Measurements from ENCODE around the gene SSRP1.

DNA sequence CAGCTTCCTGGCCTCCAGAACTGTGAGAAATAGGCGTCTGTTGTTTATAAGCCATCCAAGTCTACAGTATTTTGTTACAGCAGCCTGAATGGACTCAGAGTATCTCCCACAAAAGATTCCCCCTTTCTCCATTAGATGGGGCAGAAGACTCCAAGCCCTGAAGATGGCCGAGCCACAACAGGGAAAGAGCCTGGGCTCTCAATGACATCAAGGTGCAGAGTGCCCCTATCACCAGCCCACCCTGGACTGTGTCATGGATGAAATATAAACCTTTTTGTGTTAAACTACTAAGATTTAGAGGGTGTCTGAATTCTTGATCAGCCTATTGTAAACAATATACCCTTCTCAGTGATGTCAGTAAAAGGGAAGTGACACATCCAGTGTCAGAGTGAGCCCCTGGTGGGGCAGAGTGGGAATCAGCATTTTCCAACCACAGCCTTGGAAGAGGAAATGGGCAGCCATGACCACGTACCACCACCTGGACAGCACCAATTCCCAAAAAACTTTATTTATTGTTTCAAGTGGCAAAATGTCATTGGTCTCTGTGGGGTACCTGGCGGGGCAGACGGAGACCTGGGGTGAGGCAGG is 36.4 kb downstream of the SSRP1 start:
- TF ChIP-seq POLR2A (IDR thresholded peaks at IDR 0.05) (no peak), POLR2AphosphoS5 (IDR thresholded peaks at IDR 0.05; ENCODE audit: insufficient read depth in 1 of 2, low read depth in 1 of 2) (no peak)
- TF ChIP-seq, protein P1, sequence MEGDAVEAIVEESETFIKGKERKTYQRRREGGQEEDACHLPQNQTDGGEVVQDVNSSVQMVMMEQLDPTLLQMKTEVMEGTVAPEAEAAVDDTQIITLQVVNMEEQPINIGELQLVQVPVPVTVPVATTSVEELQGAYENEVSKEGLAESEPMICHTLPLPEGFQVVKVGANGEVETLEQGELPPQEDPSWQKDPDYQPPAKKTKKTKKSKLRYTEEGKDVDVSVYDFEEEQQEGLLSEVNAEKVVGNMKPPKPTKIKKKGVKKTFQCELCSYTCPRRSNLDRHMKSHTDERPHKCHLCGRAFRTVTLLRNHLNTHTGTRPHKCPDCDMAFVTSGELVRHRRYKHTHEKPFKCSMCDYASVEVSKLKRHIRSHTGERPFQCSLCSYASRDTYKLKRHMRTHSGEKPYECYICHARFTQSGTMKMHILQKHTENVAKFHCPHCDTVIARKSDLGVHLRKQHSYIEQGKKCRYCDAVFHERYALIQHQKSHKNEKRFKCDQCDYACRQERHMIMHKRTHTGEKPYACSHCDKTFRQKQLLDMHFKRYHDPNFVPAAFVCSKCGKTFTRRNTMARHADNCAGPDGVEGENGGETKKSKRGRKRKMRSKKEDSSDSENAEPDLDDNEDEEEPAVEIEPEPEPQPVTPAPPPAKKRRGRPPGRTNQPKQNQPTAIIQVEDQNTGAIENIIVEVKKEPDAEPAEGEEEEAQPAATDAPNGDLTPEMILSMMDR (IDR thresholded peaks at IDR 0.05) = no peak
